CD4-positive, alpha-beta T cell treated with Interleukin-15 for 4 hours (primary cell): ENCODE data around the gene KMT2C.
"Not testable (repeated sequence)": the region's sequence is repeated elsewhere in the genome, so short reads cannot be mapped to it uniquely, and the experiment has no call there.

Source experiments
- DNase-seq: peaks from one replicate; pipeline ENCODE4 v3.0.0-alpha.2; 2020; ENCODE audit warnings: low spot score

KMT2C gene

GRCh38 chr7:152402384-152403250, 33.2 kb downstream of the KMT2C start:
- DNase-seq = no peak

DNA sequence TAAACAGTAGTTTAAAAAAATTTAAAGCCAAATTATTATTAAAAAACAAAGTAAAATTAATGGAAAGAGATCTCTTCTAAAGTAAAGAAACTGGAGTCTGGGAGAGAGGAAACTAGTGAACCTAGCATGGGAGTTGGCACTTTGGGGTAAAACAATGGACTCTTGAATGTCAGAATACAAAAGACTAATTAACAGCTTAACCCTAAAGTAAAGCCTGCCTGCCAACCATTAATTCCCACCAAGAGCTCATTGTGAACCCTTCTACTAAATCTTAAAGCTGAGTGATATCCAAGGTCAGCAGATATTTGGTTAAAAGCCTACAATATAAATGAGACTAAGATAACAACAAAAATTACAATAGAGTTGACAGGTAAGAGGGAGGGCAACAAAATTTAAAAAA, 36.5 kb downstream of the KMT2C start:
- DNase-seq = no peak

GRCh38 chr7:152395112-152395511, 40.7 kb downstream of the KMT2C start:
- DNase-seq = no peak

DNA sequence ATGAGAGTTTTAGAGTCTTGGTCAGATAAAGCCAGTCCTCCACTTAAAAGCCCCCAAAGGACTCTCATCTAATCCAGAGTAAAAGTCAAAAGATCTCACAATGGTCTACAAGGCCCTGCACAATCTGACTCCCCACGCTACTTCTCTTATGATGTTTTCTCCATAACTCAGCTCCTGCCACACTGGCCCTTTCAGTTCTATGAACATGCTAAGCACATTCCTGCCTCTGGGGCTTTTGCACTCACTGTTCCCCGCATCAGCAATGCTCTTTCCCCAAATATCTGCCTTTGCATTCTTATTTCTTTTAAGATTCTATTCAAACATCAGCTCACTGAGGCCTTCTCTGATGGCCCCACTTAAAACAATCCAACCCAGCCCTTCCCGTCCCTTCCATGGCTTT, 41.6 kb downstream of the KMT2C start:
- DNase-seq = not testable (repeated sequence)

- DNase-seq = no peak
Observed at GRCh38 chr7:152392254-152392653, 43.5 kb downstream of the KMT2C start.

DNA sequence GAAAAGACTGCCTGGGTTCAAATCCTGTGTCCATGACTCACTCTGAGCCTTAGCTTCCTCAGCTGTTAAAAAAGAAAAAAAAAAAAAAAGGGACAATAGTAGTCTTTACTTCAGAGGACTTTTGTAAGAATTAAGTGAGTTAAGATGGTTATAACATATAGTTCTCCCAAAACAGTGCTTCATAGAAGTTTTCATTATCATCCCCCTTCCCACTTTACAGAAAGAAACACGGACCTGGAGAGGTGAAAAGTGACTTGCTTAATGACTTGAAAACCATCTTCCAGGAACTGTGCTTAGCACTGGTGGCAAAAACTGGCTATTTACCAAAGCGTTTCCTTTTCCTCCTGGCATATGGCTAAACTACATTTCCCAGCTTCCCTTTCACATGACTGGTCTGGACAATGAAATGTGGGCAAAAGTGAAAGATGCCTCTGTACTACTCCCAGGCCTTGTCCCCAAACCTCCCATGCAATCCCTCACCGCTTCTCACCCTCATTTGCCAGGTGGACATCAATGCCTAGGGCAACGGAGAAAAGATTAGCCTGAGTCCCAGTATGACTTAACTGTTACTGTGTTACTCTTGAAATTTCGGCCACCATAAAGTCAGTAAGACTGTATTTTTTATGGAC, 49.6 kb downstream of the KMT2C start:
- not testable (repeated sequence) for DNase-seq

DNA sequence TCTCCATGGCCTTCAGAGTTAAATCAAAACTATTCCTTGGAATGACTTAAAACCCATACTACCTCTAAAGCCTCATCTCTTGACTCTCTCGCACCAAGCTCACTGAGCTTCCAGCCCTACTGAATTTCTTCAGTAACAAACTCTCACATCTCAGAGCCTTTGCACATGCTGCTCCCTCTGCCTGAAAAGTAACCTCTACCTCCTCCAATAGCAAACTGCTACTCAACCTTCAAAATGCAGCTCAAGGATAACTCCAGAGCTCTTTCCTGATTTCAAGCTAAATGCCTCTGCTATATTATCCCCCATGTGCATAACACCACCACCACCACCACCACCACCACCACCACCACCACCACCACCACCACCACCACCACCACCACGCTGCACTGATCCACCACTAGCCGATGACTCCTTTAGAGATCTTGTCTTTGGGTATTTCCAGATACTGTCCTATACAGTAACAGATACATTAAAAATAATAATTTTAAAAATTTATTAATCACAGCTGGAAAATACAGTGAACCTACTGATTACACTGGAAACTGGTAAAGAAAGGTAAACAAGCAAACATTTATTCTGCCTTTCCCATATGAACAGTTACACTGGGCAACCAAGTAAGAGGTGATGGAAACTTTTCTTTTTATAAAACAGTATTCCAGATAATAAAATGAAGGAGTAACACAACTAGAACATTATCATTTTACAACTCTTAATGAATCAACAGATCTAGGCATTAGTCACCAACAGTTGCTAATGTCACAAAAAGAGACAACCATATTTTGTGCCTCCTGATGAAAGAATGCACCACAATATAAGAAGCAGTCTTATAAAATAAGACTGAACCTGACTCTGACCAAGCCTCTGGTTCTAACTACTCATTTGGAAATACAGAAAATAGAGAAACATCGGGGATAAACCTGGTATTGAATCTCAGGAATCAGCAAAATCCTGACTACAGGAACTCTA, 51.3 kb downstream of the KMT2C start:
- DNase-seq = not testable (repeated sequence)

DNA sequence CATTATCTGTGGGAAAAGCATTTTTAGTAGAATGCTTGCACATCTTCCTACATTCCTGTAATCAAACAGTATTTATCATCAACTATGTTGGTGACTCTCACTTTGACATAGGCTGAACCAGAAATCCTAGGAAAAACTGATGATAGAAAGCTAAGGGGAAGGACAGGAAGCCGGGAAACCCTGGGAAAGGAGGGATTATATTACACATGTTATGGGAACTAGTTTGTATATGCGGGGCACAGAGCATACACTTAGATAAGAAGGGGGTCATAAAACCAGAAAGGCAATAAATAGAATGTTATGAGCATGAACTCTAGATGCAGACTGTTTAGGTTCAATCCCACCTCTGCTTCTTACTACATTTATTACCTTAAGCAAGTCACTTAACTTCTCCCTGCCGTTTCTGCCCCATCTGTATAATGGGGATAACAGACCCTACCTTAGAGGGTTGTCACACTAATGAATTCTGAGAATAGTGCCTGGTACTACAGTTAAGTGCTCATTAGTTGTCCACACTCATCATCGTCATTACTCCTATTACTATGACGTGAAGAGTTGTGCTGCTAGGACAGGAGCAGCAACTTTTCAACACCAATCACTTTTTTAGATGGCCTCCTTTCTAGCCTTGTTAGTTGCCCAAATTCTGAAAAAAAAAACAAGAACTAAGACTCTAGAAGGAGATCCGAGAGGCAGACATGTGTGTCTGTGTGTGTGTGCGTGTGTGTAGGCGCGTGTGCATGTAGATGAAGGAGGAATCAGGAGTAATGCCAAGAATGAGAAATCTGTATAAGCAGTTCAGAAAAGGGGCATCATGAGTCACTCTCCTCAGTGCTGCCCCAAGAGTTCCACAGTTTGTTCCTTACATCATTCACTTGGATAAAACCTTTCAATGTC, 52.2 kb downstream of the KMT2C start:
- DNase-seq = no peak

DNA sequence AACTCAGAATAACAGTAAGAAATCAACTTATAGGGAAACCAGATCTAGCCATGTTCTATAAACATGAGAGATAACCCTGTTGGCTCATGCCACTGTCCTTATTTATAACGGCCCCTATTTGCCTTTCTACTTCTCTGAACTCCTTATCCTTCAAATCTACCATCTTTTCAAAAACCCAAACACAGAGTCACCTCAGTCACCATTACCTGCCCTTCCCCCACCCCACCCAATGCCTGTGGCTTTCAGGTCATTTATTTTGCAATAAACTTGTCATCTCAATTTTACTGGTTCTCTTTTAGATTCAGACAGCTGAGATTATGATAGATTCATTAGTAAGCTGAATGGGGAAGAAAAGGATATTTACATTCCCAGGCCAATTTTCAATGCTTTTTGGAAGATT, 53.6 kb downstream of the KMT2C start:
- DNase-seq = no peak

GRCh38 chr7:152380931-152381578, 54.7 kb downstream of the KMT2C start:
- not testable (repeated sequence) for DNase-seq

- DNase-seq = not testable (repeated sequence)
Observed at GRCh38 chr7:152378497-152378896, 57.3 kb downstream of the KMT2C start.

DNA sequence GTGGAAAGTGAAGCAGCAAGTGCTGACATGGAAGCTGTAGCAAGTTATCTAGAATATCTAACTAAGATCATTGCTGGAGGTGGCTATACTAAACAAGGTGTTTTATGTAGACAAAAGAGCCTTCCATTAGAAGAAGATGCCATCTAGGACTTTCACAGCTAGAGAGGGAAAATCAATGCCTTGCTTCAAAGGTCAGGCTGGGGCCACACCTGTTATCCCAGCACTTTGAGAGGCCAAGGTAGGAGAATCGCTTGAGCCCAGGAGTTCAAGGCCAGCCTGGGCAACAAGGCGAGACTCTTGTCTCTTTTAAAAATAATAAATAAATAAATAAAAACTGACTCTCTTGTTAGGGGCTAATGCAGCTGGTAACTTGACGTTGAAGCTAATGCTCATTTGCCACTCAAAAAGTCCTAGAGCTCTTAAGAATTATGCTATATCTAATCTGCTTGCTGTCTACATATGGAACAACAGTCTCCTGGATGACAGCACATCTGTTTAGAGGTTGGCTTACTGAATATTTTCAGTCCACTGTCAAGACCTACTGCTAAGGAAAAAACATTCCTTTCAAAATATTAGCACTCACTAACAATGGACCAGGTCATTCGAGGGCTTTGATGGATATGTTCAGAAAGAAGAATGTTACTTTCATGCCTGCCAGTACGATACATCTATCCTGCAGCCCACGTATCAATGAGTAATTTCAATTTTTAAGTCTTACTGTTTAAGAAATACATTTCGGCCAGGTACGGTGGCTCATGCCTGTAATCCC, 58.9 kb downstream of the KMT2C start:
- DNase-seq = not testable (repeated sequence)

- DNase-seq = no peak
Observed at GRCh38 chr7:152370297-152370696, 65.5 kb downstream of the KMT2C start.

DNA sequence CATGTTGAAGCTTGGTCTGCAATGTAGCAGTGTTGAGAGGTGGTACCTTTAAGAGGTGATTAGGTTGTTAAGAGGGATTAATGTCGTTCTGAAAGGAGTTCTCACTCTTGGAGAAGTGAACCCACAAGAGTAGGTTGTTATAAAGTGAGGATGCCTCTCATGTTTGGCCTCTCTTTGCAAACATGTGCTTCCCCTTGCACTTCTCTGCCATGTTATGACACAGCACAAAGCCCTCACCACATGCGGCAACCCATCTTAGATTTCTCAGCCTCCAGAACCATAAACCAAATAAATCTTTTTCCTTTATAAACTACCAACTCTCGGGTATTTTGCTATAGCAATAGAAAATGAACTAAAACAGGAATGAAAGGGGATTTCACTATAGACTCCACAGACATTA, 66.3 kb downstream of the KMT2C start:
- no peak for DNase-seq

DNA sequence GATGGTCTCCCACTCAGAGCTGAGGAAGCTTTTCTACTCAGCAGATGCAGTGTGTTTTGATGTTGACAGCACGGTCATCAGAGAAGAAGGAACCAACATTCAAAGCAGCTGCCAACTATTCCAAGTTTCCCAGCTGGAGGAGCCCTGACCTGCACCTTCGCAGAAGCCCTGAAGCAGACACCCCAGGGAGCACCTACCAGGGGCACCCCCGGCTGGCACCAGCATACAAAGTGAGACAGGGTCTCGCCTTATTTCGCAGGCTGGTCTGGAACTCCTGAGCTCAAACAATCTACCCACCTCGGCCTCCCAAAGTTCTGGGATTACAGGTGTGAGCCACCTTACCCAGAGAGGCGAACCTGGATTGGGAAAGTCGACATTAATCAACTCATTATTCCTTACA, 68.6 kb downstream of the KMT2C start:
- DNase-seq = no peak

GRCh38 chr7:152366662-152367061, 69.1 kb downstream of the KMT2C start:
- DNase-seq = no peak

DNA sequence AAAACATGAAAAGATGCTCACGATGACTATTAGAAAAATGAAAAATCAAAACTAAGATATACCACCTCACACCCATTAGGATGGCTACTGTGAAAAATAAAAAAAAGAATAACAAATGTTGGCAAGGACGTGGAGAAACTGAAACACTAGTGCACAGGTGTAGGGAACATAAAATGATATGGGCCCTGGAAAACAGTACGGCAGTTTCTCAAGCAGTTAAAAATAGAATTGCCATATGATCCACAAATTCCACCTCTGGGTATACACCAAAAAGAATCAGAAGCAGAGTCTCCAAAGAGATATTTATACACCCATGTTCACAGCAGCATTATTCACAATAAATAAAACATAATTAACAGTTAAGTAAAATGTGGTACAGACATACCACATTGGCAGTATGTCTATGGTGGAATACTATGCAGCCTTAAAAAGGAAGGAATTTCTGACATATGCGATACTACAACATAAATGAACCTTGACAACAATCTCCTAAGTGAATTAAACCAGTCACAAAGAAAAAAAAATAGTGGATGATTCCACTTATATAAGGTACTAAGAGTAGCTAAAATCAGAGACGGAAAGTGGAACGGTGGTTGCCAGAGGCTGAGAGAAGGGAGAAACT, 69.7 kb downstream of the KMT2C start:
- DNase-seq = no peak

GRCh38 chr7:152363798-152364197, 72.0 kb downstream of the KMT2C start:
- DNase-seq = no peak

DNA sequence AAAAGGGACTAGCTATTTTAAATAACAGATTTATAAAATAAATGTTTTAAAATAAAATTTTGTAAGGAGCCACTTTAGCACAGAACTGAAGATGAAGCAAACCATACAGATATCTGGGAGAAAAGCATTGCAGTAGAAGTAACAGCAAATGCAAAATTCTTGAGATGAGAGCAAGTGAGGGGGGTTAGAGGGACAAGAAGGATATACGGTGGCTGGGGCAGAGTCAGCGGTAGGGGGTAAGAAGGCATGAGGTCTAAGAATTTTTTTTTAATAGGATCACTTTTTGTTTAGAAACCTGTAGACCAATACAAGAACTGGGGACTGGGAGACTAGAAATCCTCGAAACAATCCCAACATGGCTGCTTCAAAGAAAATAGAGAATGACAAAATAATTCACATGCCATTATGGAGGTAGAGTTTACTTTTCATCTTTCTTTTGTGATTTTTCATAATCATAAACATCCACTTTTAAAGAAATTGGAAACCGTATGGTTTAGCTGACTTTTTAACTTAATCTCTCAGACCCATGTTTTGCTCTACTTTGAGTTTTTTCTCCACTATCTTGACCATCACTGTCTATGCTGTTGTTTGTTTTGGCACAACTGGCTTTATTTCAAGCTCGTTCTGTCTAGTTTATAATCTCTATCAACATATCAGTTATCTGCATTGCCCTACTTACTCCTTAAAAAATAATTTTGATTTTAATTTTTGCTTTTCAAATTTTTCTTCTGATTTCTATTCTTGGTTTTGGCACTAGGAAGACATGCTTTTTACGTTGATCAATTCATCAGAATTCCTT, 73.5 kb downstream of the KMT2C start:
- no peak for DNase-seq
